Uterus (tissue), 2 donors: ENCODE measurements around the gene TMEM87B.

Source experiments
- CTCF ChIP-seq, 4 experiments: fragments of 200-600 bp in 2 of 4; fragments of 450-650 bp in 2 of 4; sonication (generic) in 2 of 4; IDR thresholded peaks; one replicate each; pipeline ENCODE4 v1.5.1; 2016 to 2019; ENCODE audit warnings: antibody characterized with exemption in 4 of 4, mild to moderate bottlenecking in 2 of 4, moderate library complexity in 1 of 4
- POLR2A ChIP-seq, 2 donors: fragments of 450-650 bp; IDR thresholded peaks; one replicate each; pipeline ENCODE4 v1.6.1; 2016; ENCODE audit warnings: antibody characterized with exemption in 2 of 2, mild to moderate bottlenecking in 1 of 2, moderate library complexity in 1 of 2

GRCh38 chr2:112109278-112109677, 54.2 kb downstream of the TMEM87B start:
- TF ChIP-seq CTCF (IDR thresholded peaks at IDR 0.05), result no peak
- TF ChIP-seq POLR2A (IDR thresholded peaks at IDR 0.05), result no peak
